HG03439 (cell line): ENCODE results near the gene ARHGAP33.

Experiments used
- ATAC-seq: cut with Tn5 transposase; IDR thresholded peaks from one replicate; pipeline ENCODE4 v1.9.1; 2021; ENCODE audit warnings: mild to moderate bottlenecking, moderate library complexity; ENCODE audit not compliant: unreplicated experiment

The ARHGAP33 gene

GRCh38 chr19:35775298-35776101, at the start of gene ARHGAP33:
ARHGAP33 (plus strand) TSS chr19:35775564; CDS start chr19:35775659, 95 bp downstream.
- peak; percentile 95 for ATAC-seq

GRCh38 chr19:35727053-35727955, 48.1 kb upstream of the ARHGAP33 start:
- ATAC-seq = no peak

- ATAC-seq = no peak
Observed at GRCh38 chr19:35727956-35728706, 47.2 kb upstream of the ARHGAP33 start.

GRCh38 chr19:35729021-35729420, 46.3 kb upstream of the ARHGAP33 start:
- no peak for ATAC-seq

- ATAC-seq = no peak
Observed at GRCh38 chr19:35729763-35730162, 45.6 kb upstream of the ARHGAP33 start.

- no peak for ATAC-seq
Observed at GRCh38 chr19:35730326-35730725, 45.0 kb upstream of the ARHGAP33 start.

- ATAC-seq = no peak
Observed at GRCh38 chr19:35731353-35731752, 44.0 kb upstream of the ARHGAP33 start.

GRCh38 chr19:35731779-35732405, 43.5 kb upstream of the ARHGAP33 start:
- no peak for ATAC-seq

GRCh38 chr19:35732540-35733179, 42.7 kb upstream of the ARHGAP33 start:
- ATAC-seq = no peak

GRCh38 chr19:35733180-35734125, 41.9 kb upstream of the ARHGAP33 start:
- no peak for ATAC-seq

- ATAC-seq = no peak
Observed at GRCh38 chr19:35734273-35734672, 41.1 kb upstream of the ARHGAP33 start.

- no peak for ATAC-seq
Observed at GRCh38 chr19:35734889-35735288, 40.5 kb upstream of the ARHGAP33 start.

- ATAC-seq = no peak
Observed at GRCh38 chr19:35736913-35737886, 38.2 kb upstream of the ARHGAP33 start.

- no peak for ATAC-seq
Observed at GRCh38 chr19:35738021-35738886, 37.1 kb upstream of the ARHGAP33 start.

GRCh38 chr19:35738887-35739229, 36.5 kb upstream of the ARHGAP33 start:
- no peak for ATAC-seq

GRCh38 chr19:35739275-35740107, 35.9 kb upstream of the ARHGAP33 start:
- ATAC-seq = no peak
